ENCODE measurements around the gene WWOX. TPM values are rescaled to one million over a fixed set of nuclear protein-coding genes. Genes with fewer than 3 reads are reported as not detected.

Gene WWOX
- total and polyA plus RNA-seq, 2 donors (not counting 3 experiments of a cell fraction or from before 2014, with no cell fraction given): 6.2 to 12.5 TPM

- Histone ChIP-seq H3K4me3 (replicated peaks in 1 of 3; ENCODE audit: insufficient read depth in 1 of 3, low read depth in 1 of 3, low read length in 3 of 3) (no peak overlapping the region), H3K9me3 (replicated peaks; ENCODE audit: control insufficient read depth, insufficient read depth, low read length) (no peaks in the 10 kb centered on the region), H3K4me1 (ENCODE audit: control insufficient read depth, extremely low read depth, insufficient read depth, low read length) (no peaks in the 10 kb centered on the region), H3K4me2 (ENCODE audit: insufficient read depth, low read length) (no peak overlapping the region), H3K79me2 (ENCODE audit: control insufficient read depth, insufficient read depth, low read length) (no peaks in the 10 kb centered on the region), H3K27me3 (ENCODE audit: control insufficient read depth in 2 of 2, insufficient read depth in 2 of 2, low read length in 2 of 2) (no peaks in the 10 kb centered on the region), H3K9me1 (replicated peaks; ENCODE audit: control insufficient read depth, extremely low read depth, insufficient read depth, low read length) (no peaks in the 10 kb centered on the region), H2AFZ (ENCODE audit: low read depth, low read length) (no peak overlapping the region), H4K20me1 (replicated peaks; ENCODE audit: control insufficient read depth, extremely low read depth, insufficient read depth, low read length) (no peaks in the 10 kb centered on the region), H3K36me3 (ENCODE audit: control insufficient read depth in 2 of 2, extremely low read depth in 1 of 2, insufficient read depth in 2 of 2, low read length in 2 of 2) (no peaks in the 10 kb centered on the region), H3K9ac (replicated peaks; ENCODE audit: extremely low read depth, insufficient read depth, low read length) (no peak overlapping the region), H3K27ac (ENCODE audit: insufficient read depth, low read depth, low read length) (no peak overlapping the region)
- POLR2A ChIA-PET: no interaction called here
- DNase-seq (ENCODE audit: low read depth, low spot score) (no peak), FAIRE-seq (no peak)
- intact Hi-C loops (cut with micrococcal nuclease) (no loop called here), dilution Hi-C loops (cut with MboI; ENCODE audit: extremely low pct_ligation_motif_present, low sequenced_read_pairs) (no loop called here)
- BruUV-seq (replicated peaks): no TSS peak
- TF ChIP-seq CTCF (IDR thresholded peaks at IDR 0.05; ENCODE audit: extremely low read depth in 1 of 2, insufficient read depth in 1 of 2, low read depth in 1 of 2, low read length in 2 of 2): no peak
- TF ChIP-seq FOS (IDR thresholded peaks at IDR 0.05; ENCODE audit: borderline replicate concordance, insufficient read depth, low read length): no peak
- no peak for TF ChIP-seq POLR2A (IDR thresholded peaks at IDR 0.05; ENCODE audit: low read depth, low read length)
- no peak for TF ChIP-seq MAX (IDR thresholded peaks at IDR 0.05; ENCODE audit: insufficient read depth, insufficient read length)
- no peak for TF ChIP-seq JUN (IDR thresholded peaks at IDR 0.05; ENCODE audit: borderline replicate concordance, insufficient read depth, insufficient read length, low read depth)
- no peak for TF ChIP-seq MYC (IDR thresholded peaks at IDR 0.05; ENCODE audit: low read depth, low read length)
- TF ChIP-seq GATA2 (IDR thresholded peaks at IDR 0.05; ENCODE audit: insufficient read depth, insufficient read length, low read depth, low read length): no peak
- no peak for TF ChIP-seq POLR2AphosphoS5 (IDR thresholded peaks at IDR 0.05; ENCODE audit: insufficient read depth, low read depth, low read length)
- no peak for TF ChIP-seq EZH2 (IDR thresholded peaks at IDR 0.05; ENCODE audit: borderline replicate concordance, low read depth, low read length, severe bottlenecking)
- CTCF ChIA-PET: no interaction called here
Observed at GRCh38 chr16:78684655-78685375, 585.4 kb downstream of the WWOX start.
